ENCODE data around the gene CHMP1B.

Gene CHMP1B

GRCh38 chr18:11877497-11878135 is 26.4 kb downstream of the CHMP1B start:
- Histone ChIP-seq H3K4me3 (ENCODE audit: low read length) (no peak overlapping the region), H3K36me3 (ENCODE audit: control insufficient read depth, insufficient read depth, low read length) (no peaks in the 10 kb centered on the region), H3K4me1 (ENCODE audit: control insufficient read depth, insufficient read depth, low read length) (peaks cover 4% of the 10 kb centered on the region), H3K9me3 (ENCODE audit: control insufficient read depth, low read length) (no peaks in the 10 kb centered on the region), H3K27me3 (ENCODE audit: control insufficient read depth, insufficient read depth, low read length) (no peaks in the 10 kb centered on the region), H3K9ac (ENCODE audit: low read length) (no peak overlapping the region)

GRCh38 chr18:11880586-11881304 is 29.5 kb downstream of the CHMP1B start:
- H3K9me3 ChIP-seq (ENCODE audit: control insufficient read depth, low read length), result no peaks in the 10 kb centered on the region
- H3K27me3 ChIP-seq (ENCODE audit: control insufficient read depth, insufficient read depth, low read length), result no peaks in the 10 kb centered on the region
- no peak overlapping the region for H3K4me3 ChIP-seq (ENCODE audit: low read length)
- no peaks in the 10 kb centered on the region for H3K36me3 ChIP-seq (ENCODE audit: control insufficient read depth, insufficient read depth, low read length)
- H3K9ac ChIP-seq (ENCODE audit: low read length), result no peak overlapping the region
- no peaks in the 10 kb centered on the region for H3K4me1 ChIP-seq (ENCODE audit: control insufficient read depth, insufficient read depth, low read length)

- H3K9ac ChIP-seq (ENCODE audit: low read length), result no peak overlapping the region
- no peaks in the 10 kb centered on the region for H3K4me1 ChIP-seq (ENCODE audit: control insufficient read depth, insufficient read depth, low read length)
- no peaks in the 10 kb centered on the region for H3K9me3 ChIP-seq (ENCODE audit: control insufficient read depth, low read length)
- peaks cover 5% of the 10 kb centered on the region for H3K36me3 ChIP-seq (ENCODE audit: control insufficient read depth, insufficient read depth, low read length)
- no peaks in the 10 kb centered on the region for H3K27me3 ChIP-seq (ENCODE audit: control insufficient read depth, insufficient read depth, low read length)
- no peak overlapping the region for H3K4me3 ChIP-seq (ENCODE audit: low read length)
These were observed 31.4 kb downstream of the CHMP1B start for GRCh38 chr18:11882636-11883035.

- no peaks in the 10 kb centered on the region for H3K27me3 ChIP-seq (ENCODE audit: control insufficient read depth, insufficient read depth, low read length)
- no peaks in the 10 kb centered on the region for H3K4me1 ChIP-seq (ENCODE audit: control insufficient read depth, insufficient read depth, low read length)
- H3K9me3 ChIP-seq (ENCODE audit: control insufficient read depth, low read length), result no peaks in the 10 kb centered on the region
- no peak overlapping the region for H3K9ac ChIP-seq (ENCODE audit: low read length)
- H3K36me3 ChIP-seq (ENCODE audit: control insufficient read depth, insufficient read depth, low read length), result peaks cover 5% of the 10 kb centered on the region
- H3K4me3 ChIP-seq (ENCODE audit: low read length), result no peak overlapping the region
These were observed 31.9 kb downstream of the CHMP1B start for GRCh38 chr18:11883153-11883552.

- H3K9me3 ChIP-seq (ENCODE audit: control insufficient read depth, low read length), result no peaks in the 10 kb centered on the region
- H3K4me3 ChIP-seq (ENCODE audit: low read length), result no peak overlapping the region
- H3K27me3 ChIP-seq (ENCODE audit: control insufficient read depth, insufficient read depth, low read length), result no peaks in the 10 kb centered on the region
- no peaks in the 10 kb centered on the region for H3K4me1 ChIP-seq (ENCODE audit: control insufficient read depth, insufficient read depth, low read length)
- H3K36me3 ChIP-seq (ENCODE audit: control insufficient read depth, insufficient read depth, low read length), result peaks cover 5% of the 10 kb centered on the region
- no peak overlapping the region for H3K9ac ChIP-seq (ENCODE audit: low read length)
These were observed 33.3 kb downstream of the CHMP1B start for GRCh38 chr18:11884396-11885030.

GRCh38 chr18:11885278-11885947 is 34.2 kb downstream of the CHMP1B start:
- Histone ChIP-seq H3K36me3 (ENCODE audit: control insufficient read depth, insufficient read depth, low read length) (peaks cover 5% of the 10 kb centered on the region), H3K27me3 (ENCODE audit: control insufficient read depth, insufficient read depth, low read length) (no peaks in the 10 kb centered on the region), H3K9me3 (ENCODE audit: control insufficient read depth, low read length) (no peaks in the 10 kb centered on the region), H3K4me1 (ENCODE audit: control insufficient read depth, insufficient read depth, low read length) (no peaks in the 10 kb centered on the region), H3K4me3 (ENCODE audit: low read length) (no peak overlapping the region), H3K9ac (ENCODE audit: low read length) (no peak overlapping the region)

- Histone ChIP-seq H3K36me3 (ENCODE audit: control insufficient read depth, insufficient read depth, low read length) (peaks cover 5% of the 10 kb centered on the region), H3K4me3 (ENCODE audit: low read length) (no peak overlapping the region), H3K4me1 (ENCODE audit: control insufficient read depth, insufficient read depth, low read length) (no peaks in the 10 kb centered on the region), H3K9me3 (ENCODE audit: control insufficient read depth, low read length) (no peaks in the 10 kb centered on the region), H3K9ac (ENCODE audit: low read length) (no peak overlapping the region), H3K27me3 (ENCODE audit: control insufficient read depth, insufficient read depth, low read length) (no peaks in the 10 kb centered on the region)
These were observed 35.4 kb downstream of the CHMP1B start for GRCh38 chr18:11886577-11887110.

- H3K36me3 ChIP-seq (ENCODE audit: control insufficient read depth, insufficient read depth, low read length), result peaks cover 5% of the 10 kb centered on the region
- no peak overlapping the region for H3K9ac ChIP-seq (ENCODE audit: low read length)
These were observed 36.3 kb downstream of the CHMP1B start for GRCh38 chr18:11887328-11888128.

GRCh38 chr18:11888726-11889125 is 37.5 kb downstream of the CHMP1B start:
- Histone ChIP-seq H3K27me3 (ENCODE audit: control insufficient read depth, insufficient read depth, low read length) (no peaks in the 10 kb centered on the region), H3K36me3 (ENCODE audit: control insufficient read depth, insufficient read depth, low read length) (peaks cover 5% of the 10 kb centered on the region), H3K4me3 (ENCODE audit: low read length) (no peak overlapping the region), H3K9ac (ENCODE audit: low read length) (no peak overlapping the region), H3K9me3 (ENCODE audit: control insufficient read depth, low read length) (no peaks in the 10 kb centered on the region), H3K4me1 (ENCODE audit: control insufficient read depth, insufficient read depth, low read length) (no peaks in the 10 kb centered on the region)

More at GRCh38 chr18:11887328-11888128, 36.3 kb downstream of the CHMP1B start:
- H3K4me1 ChIP-seq (ENCODE audit: control insufficient read depth, insufficient read depth, low read length), result no peaks in the 10 kb centered on the region
- no peaks in the 10 kb centered on the region for H3K9me3 ChIP-seq (ENCODE audit: control insufficient read depth, low read length)
- no peaks in the 10 kb centered on the region for H3K27me3 ChIP-seq (ENCODE audit: control insufficient read depth, insufficient read depth, low read length)
- no peak overlapping the region for H3K4me3 ChIP-seq (ENCODE audit: low read length)

GRCh38 chr18:11889284-11889683 is 38.1 kb downstream of the CHMP1B start:
- no peaks in the 10 kb centered on the region for H3K9me3 ChIP-seq (ENCODE audit: control insufficient read depth, low read length)
- H3K4me1 ChIP-seq (ENCODE audit: control insufficient read depth, insufficient read depth, low read length), result no peaks in the 10 kb centered on the region
- H3K9ac ChIP-seq (ENCODE audit: low read length), result no peak overlapping the region
- no peak overlapping the region for H3K4me3 ChIP-seq (ENCODE audit: low read length)
- no peaks in the 10 kb centered on the region for H3K27me3 ChIP-seq (ENCODE audit: control insufficient read depth, insufficient read depth, low read length)
- H3K36me3 ChIP-seq (ENCODE audit: control insufficient read depth, insufficient read depth, low read length), result peaks cover 5% of the 10 kb centered on the region

GRCh38 chr18:11891737-11892136 is 40.5 kb downstream of the CHMP1B start:
- Histone ChIP-seq H3K9me3 (ENCODE audit: control insufficient read depth, low read length) (no peaks in the 10 kb centered on the region), H3K9ac (ENCODE audit: low read length) (no peak overlapping the region), H3K27me3 (ENCODE audit: control insufficient read depth, insufficient read depth, low read length) (no peaks in the 10 kb centered on the region), H3K4me3 (ENCODE audit: low read length) (no peak overlapping the region), H3K36me3 (ENCODE audit: control insufficient read depth, insufficient read depth, low read length) (no peaks in the 10 kb centered on the region), H3K4me1 (ENCODE audit: control insufficient read depth, insufficient read depth, low read length) (no peaks in the 10 kb centered on the region)
